ENCODE measurements around the gene CBS.
A peak's percentile ranks its signal among the peaks of the same experiment; 100 is the strongest.
"Not testable (repeated sequence)": the region's sequence is repeated elsewhere in the genome, so short reads cannot be mapped to it uniquely, and the experiment has no call there.

Gene CBS

DNA sequence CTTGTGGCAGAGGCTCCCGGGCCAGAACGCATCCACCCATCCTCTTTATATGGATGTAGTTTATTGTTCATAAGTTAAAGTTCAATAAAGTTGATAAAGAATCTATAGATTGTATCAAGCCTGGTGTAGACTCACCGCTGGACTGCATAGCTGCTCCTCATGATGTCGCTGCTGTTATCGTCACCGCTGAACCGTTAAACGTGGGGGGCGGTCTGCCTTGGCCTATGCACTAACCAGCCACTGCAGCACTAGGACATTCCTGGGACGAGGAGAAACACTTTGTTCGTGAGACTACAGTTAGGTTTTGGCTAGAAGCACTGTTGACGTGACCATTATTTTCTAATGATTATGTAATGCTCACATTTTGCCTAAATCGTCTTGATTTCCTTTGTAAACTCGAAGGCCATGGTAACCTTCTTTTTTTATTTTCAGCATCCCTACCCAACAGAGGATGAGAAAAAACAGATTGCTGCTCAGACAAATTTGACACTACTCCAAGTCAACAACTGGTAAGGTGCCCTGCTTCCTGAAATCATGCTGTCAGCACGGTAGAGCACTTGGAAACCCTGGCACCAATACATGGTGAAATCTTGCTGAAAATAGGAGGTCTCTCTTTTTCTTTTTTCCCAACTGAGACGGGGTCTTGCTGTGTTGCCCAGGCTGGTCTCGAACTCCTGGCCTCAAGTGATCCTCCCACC, 51.0 kb downstream of the CBS start:
- peaks cover 0 to 9% of the 10 kb centered on the region in 2 donors for H3K4me1 Mint-ChIP-seq
- no peak for ATAC-seq (replicated peaks)
- DNase-seq, result no peak
- no peaks in the 10 kb centered on the region for H3K27me3 Mint-ChIP-seq
- no peaks in the 10 kb centered on the region for H3K9me3 Mint-ChIP-seq
- H3K4me3 Mint-ChIP-seq, result no peak overlapping the region
- peaks cover 53 to 72% of the 10 kb centered on the region in 2 donors for H3K36me3 Mint-ChIP-seq
- no peak overlapping the region for H3K27ac Mint-ChIP-seq

DNA sequence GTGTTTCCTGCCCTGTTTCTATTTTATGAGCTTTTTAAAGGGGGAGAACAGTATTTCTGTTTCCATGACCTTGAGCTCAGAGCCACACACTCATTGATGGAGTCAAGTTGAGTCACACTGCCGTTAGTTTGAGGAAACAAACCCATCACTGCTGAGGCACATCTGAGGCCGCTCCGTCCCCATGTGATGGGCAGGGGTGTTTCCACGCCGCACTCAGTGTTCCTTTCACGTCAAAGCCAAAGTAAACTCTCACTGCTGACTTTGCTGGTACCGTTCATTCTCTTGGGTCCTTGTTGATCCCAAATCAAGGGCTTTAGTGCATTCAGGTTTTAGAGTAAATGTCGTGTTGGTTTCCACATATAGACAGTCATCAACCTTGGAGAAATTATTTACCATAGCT, 52.5 kb downstream of the CBS start:
- Mint-ChIP-seq H3K36me3 (peaks cover 48 to 64% of the 10 kb centered on the region in 2 donors), H3K27ac (no peak overlapping the region), H3K9me3 (no peaks in the 10 kb centered on the region), H3K4me1 (peaks cover 0 to 9% of the 10 kb centered on the region in 2 donors), H3K4me3 (no peak overlapping the region), H3K27me3 (no peaks in the 10 kb centered on the region)
- DNase-seq, result no peak
- no peak for ATAC-seq (replicated peaks)

DNA sequence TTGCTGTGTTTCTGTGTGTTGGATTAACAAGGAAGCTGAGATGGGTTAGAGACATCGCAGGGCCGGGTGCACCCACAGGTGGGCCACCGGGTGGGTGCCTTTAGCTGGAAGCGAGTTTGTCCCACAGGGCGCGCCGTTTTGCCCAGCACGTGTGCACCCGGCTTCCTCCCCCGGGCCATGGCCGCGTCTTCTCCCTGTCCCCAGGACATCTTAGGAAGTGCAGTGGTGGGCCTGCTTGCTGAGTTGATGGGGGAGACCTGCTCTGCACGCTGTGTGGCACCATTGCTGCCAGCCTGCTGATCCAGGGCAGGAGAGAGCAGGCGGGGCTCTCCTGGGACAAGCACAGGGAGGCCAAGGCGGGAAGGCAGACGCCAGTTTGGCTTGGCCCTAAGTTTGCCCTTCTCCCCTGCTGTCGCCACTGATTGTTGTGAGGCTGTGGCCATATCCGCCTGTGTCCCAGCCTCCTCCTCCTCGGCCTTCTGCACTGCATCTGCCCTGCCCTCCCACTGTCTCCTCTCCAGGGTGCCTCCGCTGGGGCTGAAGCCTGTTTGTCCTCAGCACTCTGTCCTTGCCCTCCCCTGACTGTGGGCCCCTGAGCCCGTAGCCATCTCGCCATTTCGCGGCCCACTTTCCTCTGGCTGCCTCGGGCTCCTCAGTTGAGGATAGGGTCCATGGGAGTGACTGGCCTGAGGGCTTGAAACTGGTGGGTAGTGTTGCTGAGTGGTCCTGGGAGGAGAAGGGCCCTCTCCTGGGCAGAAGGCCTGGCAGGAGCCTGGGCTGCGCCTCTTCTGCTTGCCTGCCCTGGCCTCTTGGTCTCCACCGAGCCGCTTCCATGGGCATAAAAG, 53.7 kb downstream of the CBS start:
- Mint-ChIP-seq H3K27me3 (no peaks in the 10 kb centered on the region), H3K4me1 (peaks cover 0 to 9% of the 10 kb centered on the region in 2 donors), H3K27ac (no peak overlapping the region), H3K4me3 (no peak overlapping the region), H3K9me3 (no peaks in the 10 kb centered on the region), H3K36me3 (peaks cover 43 to 54% of the 10 kb centered on the region in 2 donors)
- DNase-seq (no peak), ATAC-seq (replicated peaks) (no peak)

DNA sequence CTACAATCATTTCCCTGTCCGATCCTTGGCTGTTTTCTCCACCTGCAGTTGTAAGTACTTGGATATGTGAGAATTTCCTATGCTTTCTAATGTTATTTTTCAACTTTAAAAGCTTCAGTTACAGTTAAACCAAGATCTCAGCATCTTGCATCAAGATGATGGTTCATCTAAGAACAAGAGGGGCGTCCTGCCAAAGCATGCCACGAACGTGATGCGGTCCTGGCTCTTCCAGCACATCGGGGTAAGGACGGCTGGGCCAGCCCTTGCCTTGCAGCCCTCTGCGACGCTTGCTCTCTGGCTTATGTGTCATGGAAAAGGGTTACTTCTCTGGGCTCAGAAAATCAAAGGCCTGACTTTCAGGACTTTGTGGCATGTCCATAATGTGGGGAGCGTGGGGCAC, 54.4 kb downstream of the CBS start:
- Mint-ChIP-seq H3K27me3 (no peaks in the 10 kb centered on the region), H3K4me1 (peaks cover 8 to 15% of the 10 kb centered on the region in 2 donors), H3K4me3 (no peak overlapping the region), H3K36me3 (peaks cover 43 to 60% of the 10 kb centered on the region in 2 donors), H3K9me3 (no peaks in the 10 kb centered on the region), H3K27ac (no peak overlapping the region)
- DNase-seq (no peak), ATAC-seq (replicated peaks) (no peak)

DNA sequence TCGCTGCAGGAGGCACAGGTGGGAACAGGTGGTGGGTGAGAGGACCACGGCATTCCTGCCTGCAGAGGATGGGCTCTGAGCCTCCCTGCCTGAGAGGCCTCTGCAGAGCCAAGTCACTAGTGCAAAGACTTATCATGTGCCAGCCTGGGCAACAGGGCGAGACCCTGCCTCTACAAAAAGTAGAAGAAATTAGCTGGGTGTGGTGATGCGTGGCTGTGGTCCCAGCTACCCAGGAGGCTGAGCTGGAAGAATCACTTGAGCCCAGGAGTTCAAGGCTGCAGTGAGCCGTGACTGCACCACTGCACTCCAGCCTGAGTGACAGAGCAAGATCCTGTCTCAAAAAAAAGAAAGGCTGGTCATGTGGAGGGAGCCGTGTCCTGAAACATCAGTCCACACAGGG, 54.9 kb downstream of the CBS start:
- Mint-ChIP-seq H3K27ac (no peak overlapping the region), H3K4me3 (no peak overlapping the region), H3K36me3 (peaks cover 43 to 64% of the 10 kb centered on the region in 2 donors), H3K27me3 (no peaks in the 10 kb centered on the region), H3K9me3 (no peaks in the 10 kb centered on the region), H3K4me1 (peaks cover 12 to 19% of the 10 kb centered on the region in 2 donors)
- ATAC-seq (replicated peaks) (no peak), DNase-seq (no peak)

DNA sequence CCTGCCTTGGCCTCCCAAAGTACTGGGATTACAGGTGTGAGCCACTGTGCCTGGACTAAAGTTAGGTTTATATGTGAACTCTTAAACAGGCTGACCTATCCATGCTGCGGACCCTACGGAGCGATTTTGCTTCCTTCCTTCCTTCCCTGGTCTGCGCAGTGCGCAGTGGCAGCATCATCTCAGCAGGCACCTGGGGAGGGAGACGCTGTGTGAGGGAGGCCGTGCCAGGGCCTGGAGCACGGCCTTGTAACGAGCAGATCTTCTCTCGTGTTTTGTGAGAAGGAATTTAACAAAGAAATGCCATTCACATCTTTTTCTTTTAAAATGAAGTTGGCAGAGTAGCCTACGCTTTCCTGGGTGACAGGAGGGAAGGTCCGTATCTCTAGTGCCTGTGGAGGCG, 55.5 kb downstream of the CBS start:
- Mint-ChIP-seq H3K4me3 (no peak overlapping the region), H3K9me3 (no peaks in the 10 kb centered on the region), H3K27ac (no peak overlapping the region), H3K27me3 (no peaks in the 10 kb centered on the region), H3K4me1 (peaks cover 18 to 23% of the 10 kb centered on the region in 2 donors), H3K36me3 (peaks cover 42 to 65% of the 10 kb centered on the region in 2 donors)
- DNase-seq (no peak), ATAC-seq (replicated peaks) (no peak)

DNA sequence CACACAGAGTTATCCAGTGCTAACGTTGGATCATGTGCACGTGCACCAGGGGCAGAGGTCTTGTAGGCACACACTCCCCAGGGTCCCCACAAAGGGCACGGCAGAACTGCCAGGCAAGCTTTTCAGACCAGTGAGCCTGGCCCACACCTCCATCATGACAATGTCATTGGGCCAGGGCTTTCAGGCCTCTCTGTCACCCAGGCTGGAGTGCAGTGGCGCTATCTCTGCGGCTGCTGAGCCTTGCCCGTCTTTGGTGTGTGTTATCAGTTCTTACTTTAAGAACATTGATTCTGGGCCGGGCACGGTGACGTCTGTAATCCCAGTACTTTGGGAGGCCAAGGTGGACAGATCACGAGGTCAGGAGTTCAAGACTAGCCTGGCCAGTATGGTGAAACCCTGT, 57.1 kb downstream of the CBS start:
- DNase-seq (no peak), ATAC-seq (replicated peaks) (no peak)
- Mint-ChIP-seq H3K27ac (no peak overlapping the region), H3K36me3 (peaks cover 46 to 67% of the 10 kb centered on the region in 2 donors), H3K4me3 (no peak overlapping the region), H3K4me1 (peaks cover 22 to 25% of the 10 kb centered on the region in 2 donors), H3K9me3 (no peaks in the 10 kb centered on the region), H3K27me3 (no peaks in the 10 kb centered on the region)

DNA sequence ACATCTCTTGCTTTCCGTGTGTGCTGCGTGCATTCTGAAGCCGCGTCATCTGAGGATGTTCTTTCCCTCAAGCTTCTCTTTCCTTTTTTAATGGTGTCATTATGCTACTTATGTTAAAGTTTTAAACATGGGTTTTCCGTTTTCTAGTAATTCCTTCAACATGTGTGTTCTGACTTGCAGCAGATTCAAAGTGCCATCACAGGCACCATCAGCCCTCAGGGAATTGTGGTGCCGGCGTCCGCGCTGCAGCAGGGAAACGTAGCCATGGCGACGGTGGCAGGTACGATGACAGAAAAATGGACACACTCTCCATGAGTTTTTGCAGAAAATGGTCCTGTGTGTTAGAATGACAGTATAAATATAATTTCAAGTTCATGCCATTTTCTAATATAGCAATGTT, 58.9 kb downstream of the CBS start:
- no peak overlapping the region for H3K4me3 Mint-ChIP-seq
- no peaks in the 10 kb centered on the region for H3K9me3 Mint-ChIP-seq
- ATAC-seq (replicated peaks), result no peak
- H3K27me3 Mint-ChIP-seq, result no peaks in the 10 kb centered on the region
- H3K36me3 Mint-ChIP-seq, result peaks cover 38 to 61% of the 10 kb centered on the region in 2 donors
- H3K27ac Mint-ChIP-seq, result no peak overlapping the region
- peaks cover 22 to 25% of the 10 kb centered on the region in 2 donors for H3K4me1 Mint-ChIP-seq
- DNase-seq, result no peak

DNA sequence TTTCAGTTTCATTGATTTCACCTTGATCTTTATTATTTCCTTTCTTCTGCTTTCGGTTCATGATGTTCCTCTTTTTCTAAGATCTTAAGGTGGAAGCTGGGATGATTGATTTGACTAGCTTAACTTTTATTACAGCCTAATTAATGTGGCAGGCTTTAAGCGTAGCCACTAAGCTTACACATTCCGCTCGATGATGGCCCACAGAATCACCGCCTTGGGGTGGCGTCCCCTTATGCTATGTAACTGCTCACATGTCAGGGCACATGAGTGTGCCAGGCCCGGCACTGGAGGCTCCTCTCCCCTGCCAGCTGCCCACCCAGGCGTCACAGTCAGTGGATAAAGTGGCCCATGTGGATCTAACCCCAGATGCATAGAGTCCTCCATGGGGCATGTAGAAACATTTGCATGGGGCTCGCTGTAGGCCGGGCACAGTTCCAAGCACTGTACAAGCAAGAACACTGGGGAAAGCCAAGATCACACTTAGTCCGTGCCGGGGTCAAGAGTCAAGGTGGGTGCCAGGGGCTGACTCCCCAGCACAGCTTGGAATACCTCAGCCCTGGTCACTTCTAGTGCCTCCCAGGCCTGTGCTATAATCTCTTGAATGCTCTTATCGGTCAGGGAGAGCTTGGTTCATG, 59.6 kb downstream of the CBS start:
- DNase-seq (no peak), ATAC-seq (replicated peaks) (peak; percentile 72 to 75)
- peak overlapping the region; percentile 44 for H3K27ac Mint-ChIP-seq
- H3K4me1 Mint-ChIP-seq, result peaks cover 22 to 25% of the 10 kb centered on the region in 2 donors
- H3K36me3 Mint-ChIP-seq, result peaks cover 37 to 61% of the 10 kb centered on the region in 2 donors
- H3K9me3 Mint-ChIP-seq, result no peaks in the 10 kb centered on the region
- peak overlapping the region in 1 of 2 donors; percentile 22 for H3K4me3 Mint-ChIP-seq
- no peaks in the 10 kb centered on the region for H3K27me3 Mint-ChIP-seq

DNA sequence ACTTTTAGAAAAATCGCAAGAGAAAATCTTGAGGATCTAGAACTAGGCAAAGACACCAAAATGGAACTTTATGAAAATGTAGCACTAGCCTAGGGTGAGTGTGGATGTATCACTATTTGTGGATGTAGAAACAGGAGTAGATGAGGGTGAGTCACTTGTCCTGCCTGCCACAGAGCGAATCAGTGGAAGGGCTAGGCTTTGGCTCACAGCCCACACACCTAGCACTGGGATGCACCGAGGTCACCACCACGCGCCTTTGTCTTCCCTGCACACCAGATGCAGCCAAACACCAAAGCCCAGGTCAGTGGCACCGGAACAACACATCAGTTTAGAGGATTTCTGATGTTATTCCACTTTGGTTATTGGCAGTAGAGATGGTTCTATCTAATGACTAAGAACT, 63.0 kb downstream of the CBS start:
- Mint-ChIP-seq H3K27ac (no peak overlapping the region), H3K4me1 (peaks cover 16 to 22% of the 10 kb centered on the region in 2 donors), H3K36me3 (peaks cover 30 to 63% of the 10 kb centered on the region in 2 donors), H3K4me3 (no peak overlapping the region), H3K27me3 (no peaks in the 10 kb centered on the region), H3K9me3 (no peaks in the 10 kb centered on the region)
- no peak for DNase-seq
- ATAC-seq (replicated peaks), result no peak

DNA sequence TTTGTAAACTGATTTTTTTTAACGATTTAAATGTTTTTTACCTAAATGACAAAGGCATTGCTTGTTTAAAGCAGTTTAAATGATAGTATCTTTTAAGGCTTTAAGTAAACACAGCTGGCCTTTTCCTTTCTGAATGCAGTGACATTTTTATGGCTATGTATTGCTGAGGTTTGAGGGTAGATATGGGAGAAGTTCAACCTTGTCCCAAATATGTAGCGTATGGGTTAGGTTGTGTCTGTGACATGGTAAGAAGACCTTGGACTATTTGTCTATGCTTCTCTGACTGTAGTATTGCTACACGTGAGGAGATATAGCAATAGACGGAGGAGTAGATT, 68.8 kb downstream of the CBS start:
- Mint-ChIP-seq H3K9me3 (no peaks in the 10 kb centered on the region), H3K4me1 (peaks cover 3 to 6% of the 10 kb centered on the region in 2 donors), H3K36me3 (peaks cover 32 to 58% of the 10 kb centered on the region in 2 donors), H3K4me3 (no peak overlapping the region), H3K27me3 (no peaks in the 10 kb centered on the region), H3K27ac (no peak overlapping the region)
- DNase-seq (no peak), ATAC-seq (replicated peaks) (no peak)

DNA sequence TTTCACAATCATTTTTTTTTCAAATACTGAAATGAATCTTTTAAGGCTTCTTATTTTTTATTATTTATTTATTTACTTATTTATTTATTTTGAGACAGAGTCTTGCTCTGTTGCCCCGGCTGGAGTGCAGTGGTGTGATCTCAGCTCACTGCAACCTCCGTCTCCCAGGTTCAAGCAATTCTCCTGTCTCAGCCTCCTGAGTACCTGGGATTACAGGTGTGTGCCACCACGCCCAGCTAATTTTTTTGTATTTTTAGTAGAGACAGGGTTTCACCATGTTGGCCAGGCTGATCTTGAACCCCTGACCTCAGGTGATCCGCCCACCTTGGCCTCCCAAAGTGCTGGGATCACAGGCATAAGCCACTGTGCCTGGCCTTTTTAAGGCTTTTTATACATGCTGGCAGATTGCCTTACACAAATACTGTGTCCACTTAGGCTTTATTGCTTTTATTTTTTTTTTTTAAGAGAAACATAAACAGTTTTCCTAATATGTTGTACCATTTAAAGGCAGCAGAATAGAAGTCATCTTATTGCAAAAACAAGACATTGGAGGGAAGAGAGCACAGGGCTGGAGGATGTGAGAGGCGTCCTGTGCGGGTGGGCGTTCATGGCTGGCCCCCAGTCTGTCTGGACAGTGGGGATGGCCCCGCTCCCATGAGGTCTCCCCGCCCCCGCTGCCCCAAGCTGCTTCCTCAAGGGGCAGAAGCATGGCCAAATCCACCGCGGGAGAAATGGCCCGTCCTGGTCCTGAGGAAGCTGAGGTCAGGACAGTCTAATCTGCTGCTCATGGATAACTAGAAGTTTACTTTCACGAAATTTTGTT, 69.4 kb downstream of the CBS start:
- H3K4me1 Mint-ChIP-seq, H3K27me3 Mint-ChIP-seq: not testable (repeated sequence)
- peaks cover 30 to 52% of the 10 kb centered on the region in 2 donors for H3K36me3 Mint-ChIP-seq

DNA sequence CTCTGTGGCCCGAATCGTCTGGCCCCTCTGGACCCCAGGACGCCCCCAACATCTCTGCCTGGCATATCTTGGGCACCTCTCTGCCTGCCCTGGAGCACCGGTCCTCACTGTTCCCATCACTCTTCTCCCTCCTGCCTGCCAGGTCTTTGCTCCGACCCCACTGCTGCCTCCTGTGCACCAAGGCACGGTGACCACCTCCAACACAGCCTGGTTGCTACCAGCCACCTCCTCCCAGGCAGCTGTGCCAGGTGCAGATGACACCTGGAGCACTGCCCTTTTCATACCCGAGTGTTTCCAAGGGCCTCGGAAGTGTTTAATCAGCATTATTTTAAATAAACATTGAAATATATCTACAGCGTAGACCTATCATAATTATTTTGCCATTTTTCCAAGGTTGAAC, 70.0 kb downstream of the CBS start:
- ATAC-seq (replicated peaks) (no peak), DNase-seq (no peak)
- no peak overlapping the region for H3K27ac Mint-ChIP-seq
- H3K9me3 Mint-ChIP-seq, result peaks cover 0 to 3% of the 10 kb centered on the region in 2 donors
- no peak overlapping the region for H3K4me3 Mint-ChIP-seq
- H3K27me3 Mint-ChIP-seq, result no peaks in the 10 kb centered on the region
- peaks cover 3 to 6% of the 10 kb centered on the region in 2 donors for H3K4me1 Mint-ChIP-seq
- peaks cover 28 to 49% of the 10 kb centered on the region in 2 donors for H3K36me3 Mint-ChIP-seq

More for the DNA sequence above, 69.4 kb downstream of the CBS start:
- H3K4me3 Mint-ChIP-seq; H3K27ac Mint-ChIP-seq; H3K9me3 Mint-ChIP-seq; ATAC-seq (replicated peaks); DNase-seq: not testable (repeated sequence)

DNA sequence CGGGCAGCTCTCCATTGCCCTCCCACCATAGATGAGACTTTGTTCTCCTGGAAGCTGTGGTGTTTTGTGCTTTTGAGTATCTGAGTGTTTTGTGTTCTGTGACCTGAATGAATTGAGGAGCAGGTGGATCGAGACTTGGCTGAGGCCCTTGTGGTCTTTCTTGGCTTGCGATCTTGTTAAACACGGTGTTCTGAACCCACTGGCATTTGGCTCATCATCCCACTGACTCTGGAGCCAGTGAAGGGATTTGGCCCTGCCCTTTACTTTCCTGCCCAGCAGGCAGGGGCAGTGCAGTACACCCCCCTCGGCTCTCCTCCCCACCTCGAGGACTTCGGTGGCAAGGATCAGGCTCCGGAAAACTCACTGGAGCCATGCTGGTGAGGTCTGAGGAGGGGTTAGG, 70.7 kb downstream of the CBS start:
- Mint-ChIP-seq H3K27ac (no peak overlapping the region), H3K4me1 (peaks cover 3 to 6% of the 10 kb centered on the region in 2 donors), H3K4me3 (no peak overlapping the region), H3K9me3 (peaks cover 3 to 7% of the 10 kb centered on the region in 2 donors), H3K27me3 (no peaks in the 10 kb centered on the region), H3K36me3 (peaks cover 31 to 51% of the 10 kb centered on the region in 2 donors)
- DNase-seq (no peak), ATAC-seq (replicated peaks) (no peak)

All from stimulated activated naive B cell treated with anti-CD40 and anti-IgM and Interleukin-4, amounts not matched to agents 10 μg/mL and 1 μg/mL and 100 μg/mL, for 72 hours (primary cell).